GM12892 (cell line): Measurements from ENCODE around the gene ATXN1.

Experiments used
- POLR2A ChIP-seq: IDR thresholded peaks from 2 replicates; pipeline ENCODE4 v1.6.1; 2011; ENCODE audit warnings: low read depth, low read length, control low read depth
- POLR2AphosphoS5 ChIP-seq: IDR thresholded peaks from 2 replicates; pipeline ENCODE4 v1.6.1; 2011; ENCODE audit warnings: low read depth, low read length, control low read depth

DNA sequence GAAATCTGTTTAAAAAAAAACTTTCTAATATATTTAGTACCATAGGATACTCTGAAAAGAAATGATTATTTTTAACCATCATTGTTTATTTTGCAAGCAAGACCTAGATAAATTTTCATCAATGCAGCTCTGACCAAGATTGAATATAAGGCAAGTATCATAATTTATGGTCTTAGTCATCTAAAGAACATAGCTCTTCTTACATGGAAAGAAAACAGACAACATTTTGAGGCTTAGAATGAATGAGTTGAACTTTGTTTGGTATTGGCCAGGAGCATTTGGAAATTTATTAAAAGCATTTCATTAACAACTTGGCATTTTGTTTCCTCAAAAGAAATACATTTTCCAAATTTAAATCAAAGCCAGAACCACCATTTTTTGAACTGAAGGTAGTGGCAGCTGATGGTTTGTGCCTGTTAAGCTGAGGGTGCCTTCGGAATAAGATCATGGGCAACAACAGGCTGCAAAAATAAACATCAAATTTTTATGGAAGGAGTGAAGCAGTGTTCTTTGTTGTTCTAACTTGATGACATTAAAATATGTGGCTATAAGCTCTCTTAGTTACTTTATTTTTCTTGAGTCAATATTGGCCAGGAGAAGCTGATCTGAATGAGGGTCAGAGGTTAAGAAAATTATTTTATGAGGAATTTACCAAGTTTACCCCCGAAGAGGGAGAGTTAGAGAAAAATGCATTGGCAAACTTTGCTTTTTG, 6.7 kb upstream of the ATXN1 start:
- TF ChIP-seq POLR2AphosphoS5 = no peak
- no peak for TF ChIP-seq POLR2A
